ENCODE data around the gene SMPD2. TPM values are rescaled to one million over a fixed set of nuclear protein-coding genes. Genes with fewer than 3 reads are reported as not detected.

Gene SMPD2
- total RNA-seq, 1 experiment from 2014 or later: 14.7 TPM

- Histone ChIP-seq H3K27ac (ENCODE audit: low read depth, low read length) (no peak overlapping the region), H3K9me3 (ENCODE audit: control insufficient read depth in 1 of 2, insufficient read depth in 1 of 2, low read depth in 1 of 2, low read length in 2 of 2) (no peaks in the 10 kb centered on the region), H3K27me3 (ENCODE audit: insufficient read depth, low read length) (no peaks in the 10 kb centered on the region), H3K4me2 (ENCODE audit: low read length) (no peak overlapping the region), H2AFZ (ENCODE audit: low read depth, low read length, poor library complexity, severe bottlenecking) (no peak overlapping the region), H3K9ac (ENCODE audit: low read length) (no peak overlapping the region), H3K4me1 (ENCODE audit: control insufficient read depth in 1 of 2, insufficient read depth in 2 of 2, low read length in 2 of 2) (peaks cover 4 to 15% of the 10 kb centered on the region in 2 experiments; a peak in 3 of 4 replicates), H3K79me2 (ENCODE audit: insufficient read depth, low read length) (peaks cover 17% of the 10 kb centered on the region), H3K4me3 (replicated peaks in 1 of 2; ENCODE audit: low read depth in 1 of 2, low read length in 2 of 2) (no peak overlapping the region), H3K36me3 (ENCODE audit: control insufficient read depth in 1 of 2, insufficient read depth in 2 of 2, low read length in 2 of 2) (peaks cover 4 to 8% of the 10 kb centered on the region in 2 experiments; a peak in 3 of 4 replicates), H3K9me2 (ENCODE audit: insufficient read depth) (no peaks in the 10 kb centered on the region), H4K20me1 (ENCODE audit: insufficient read depth) (no peaks in the 10 kb centered on the region)
- TF ChIP-seq, protein P1, sequence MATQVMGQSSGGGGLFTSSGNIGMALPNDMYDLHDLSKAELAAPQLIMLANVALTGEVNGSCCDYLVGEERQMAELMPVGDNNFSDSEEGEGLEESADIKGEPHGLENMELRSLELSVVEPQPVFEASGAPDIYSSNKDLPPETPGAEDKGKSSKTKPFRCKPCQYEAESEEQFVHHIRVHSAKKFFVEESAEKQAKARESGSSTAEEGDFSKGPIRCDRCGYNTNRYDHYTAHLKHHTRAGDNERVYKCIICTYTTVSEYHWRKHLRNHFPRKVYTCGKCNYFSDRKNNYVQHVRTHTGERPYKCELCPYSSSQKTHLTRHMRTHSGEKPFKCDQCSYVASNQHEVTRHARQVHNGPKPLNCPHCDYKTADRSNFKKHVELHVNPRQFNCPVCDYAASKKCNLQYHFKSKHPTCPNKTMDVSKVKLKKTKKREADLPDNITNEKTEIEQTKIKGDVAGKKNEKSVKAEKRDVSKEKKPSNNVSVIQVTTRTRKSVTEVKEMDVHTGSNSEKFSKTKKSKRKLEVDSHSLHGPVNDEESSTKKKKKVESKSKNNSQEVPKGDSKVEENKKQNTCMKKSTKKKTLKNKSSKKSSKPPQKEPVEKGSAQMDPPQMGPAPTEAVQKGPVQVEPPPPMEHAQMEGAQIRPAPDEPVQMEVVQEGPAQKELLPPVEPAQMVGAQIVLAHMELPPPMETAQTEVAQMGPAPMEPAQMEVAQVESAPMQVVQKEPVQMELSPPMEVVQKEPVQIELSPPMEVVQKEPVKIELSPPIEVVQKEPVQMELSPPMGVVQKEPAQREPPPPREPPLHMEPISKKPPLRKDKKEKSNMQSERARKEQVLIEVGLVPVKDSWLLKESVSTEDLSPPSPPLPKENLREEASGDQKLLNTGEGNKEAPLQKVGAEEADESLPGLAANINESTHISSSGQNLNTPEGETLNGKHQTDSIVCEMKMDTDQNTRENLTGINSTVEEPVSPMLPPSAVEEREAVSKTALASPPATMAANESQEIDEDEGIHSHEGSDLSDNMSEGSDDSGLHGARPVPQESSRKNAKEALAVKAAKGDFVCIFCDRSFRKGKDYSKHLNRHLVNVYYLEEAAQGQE (IDR thresholded peaks at IDR 0.05; ENCODE audit: low read depth): no peak
- TF ChIP-seq CTCF (IDR thresholded peaks at IDR 0.05 in 2 of 3, conservative IDR thresholded peaks at IDR 0.05 in 1 of 3; ENCODE audit: borderline replicate concordance in 1 of 3, insufficient read depth in 1 of 3, low read depth in 2 of 3, low read length in 2 of 3) (no peak), SRF (IDR thresholded peaks at IDR 0.05; ENCODE audit: low read depth) (no peak), ZNF274 (IDR thresholded peaks at IDR 0.05; ENCODE audit: low read depth, low read length) (no peak), POLR2A (IDR thresholded peaks at IDR 0.05; ENCODE audit: borderline replicate concordance, extremely low read depth, insufficient read depth, insufficient read length) (no peak), ZFX (IDR thresholded peaks at IDR 0.05) (no peak), TCF7L2 (IDR thresholded peaks at IDR 0.05; ENCODE audit: borderline replicate concordance, extremely low read depth, insufficient read depth, insufficient read length) (no peak), FOSL1 (IDR thresholded peaks at IDR 0.05; ENCODE audit: low read depth) (no peak), CEBPB (IDR thresholded peaks at IDR 0.05; ENCODE audit: low read depth) (no peak), RAD21 (IDR thresholded peaks at IDR 0.05; ENCODE audit: low read depth) (no peak), SP1 (IDR thresholded peaks at IDR 0.05; ENCODE audit: low read depth) (no peak), EZH2phosphoT487 (IDR thresholded peaks at IDR 0.05; ENCODE audit: borderline replicate concordance) (no peak)
- no TSS peak for BruUV-seq (replicated peaks)
- ChIA-PET CTCF (no interaction called here), POLR2A (no interaction called here), RAD21 (ENCODE audit: low non-redundant PET in 1 of 2, low total read pairs in 2 of 2, uncharacterized antibody in 2 of 2, unreplicated experiment in 2 of 2) (no interaction called here)
- ATAC-seq (no peak), DNase-seq (ENCODE audit: low read depth, low spot score) (no peak)
- intact Hi-C loops (cut with micrococcal nuclease): no loop called here
These were observed 45.5 kb downstream of the SMPD2 start for GRCh38 chr6:109486068-109486467.

Data from HCT116 (cell line).